Measurements from ENCODE around the gene NSMF. TPM values are rescaled to one million over a fixed set of nuclear protein-coding genes. Genes with fewer than 3 reads are reported as not detected.

Gene NSMF
- polyA plus RNA-seq, 1 of the 3 experiments (the other 2 are of a cell fraction): 58.8 TPM

DNA sequence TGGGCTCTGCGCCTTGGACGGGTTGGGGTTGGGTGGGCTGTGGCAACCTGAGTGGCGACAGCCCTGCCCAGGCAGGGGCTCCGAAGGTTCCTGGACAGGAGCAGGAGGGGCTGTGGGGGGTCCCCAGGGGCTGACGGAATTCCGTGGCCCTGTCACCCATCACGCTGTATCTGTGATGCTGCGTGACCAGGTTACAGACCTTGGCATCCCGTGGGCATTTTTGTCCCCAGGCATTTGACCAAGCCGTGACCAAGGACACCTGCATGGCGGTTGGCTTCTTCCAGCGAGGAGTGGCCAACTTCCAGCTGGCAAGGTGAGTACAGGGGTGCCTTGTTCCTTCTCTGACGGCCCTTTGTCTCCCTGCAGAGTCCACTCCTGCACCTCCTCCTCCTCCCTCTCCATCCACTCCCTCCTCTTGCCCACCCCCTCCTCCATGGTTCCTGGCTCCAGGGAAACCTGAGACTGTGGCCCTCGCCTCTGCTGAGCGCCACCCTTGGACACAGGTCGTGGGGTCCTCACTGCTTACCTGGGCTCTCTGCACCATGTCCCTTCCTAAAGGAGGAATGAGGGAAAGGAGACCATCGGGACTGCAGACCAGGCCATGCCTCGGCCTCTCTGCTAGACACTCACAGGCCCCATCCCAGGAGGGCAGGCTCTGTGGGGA is 33.0 kb downstream of the NSMF start (continued):
- TF ChIP-seq, protein P1, sequence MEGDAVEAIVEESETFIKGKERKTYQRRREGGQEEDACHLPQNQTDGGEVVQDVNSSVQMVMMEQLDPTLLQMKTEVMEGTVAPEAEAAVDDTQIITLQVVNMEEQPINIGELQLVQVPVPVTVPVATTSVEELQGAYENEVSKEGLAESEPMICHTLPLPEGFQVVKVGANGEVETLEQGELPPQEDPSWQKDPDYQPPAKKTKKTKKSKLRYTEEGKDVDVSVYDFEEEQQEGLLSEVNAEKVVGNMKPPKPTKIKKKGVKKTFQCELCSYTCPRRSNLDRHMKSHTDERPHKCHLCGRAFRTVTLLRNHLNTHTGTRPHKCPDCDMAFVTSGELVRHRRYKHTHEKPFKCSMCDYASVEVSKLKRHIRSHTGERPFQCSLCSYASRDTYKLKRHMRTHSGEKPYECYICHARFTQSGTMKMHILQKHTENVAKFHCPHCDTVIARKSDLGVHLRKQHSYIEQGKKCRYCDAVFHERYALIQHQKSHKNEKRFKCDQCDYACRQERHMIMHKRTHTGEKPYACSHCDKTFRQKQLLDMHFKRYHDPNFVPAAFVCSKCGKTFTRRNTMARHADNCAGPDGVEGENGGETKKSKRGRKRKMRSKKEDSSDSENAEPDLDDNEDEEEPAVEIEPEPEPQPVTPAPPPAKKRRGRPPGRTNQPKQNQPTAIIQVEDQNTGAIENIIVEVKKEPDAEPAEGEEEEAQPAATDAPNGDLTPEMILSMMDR (IDR thresholded peaks at IDR 0.05): no peak
- TF ChIP-seq FOSL2 (IDR thresholded peaks at IDR 0.05; ENCODE audit: borderline replicate concordance, low read depth): no peak
- TF ChIP-seq RAD21 (IDR thresholded peaks at IDR 0.05; ENCODE audit: low read length): no peak
- TF ChIP-seq TAF1 (IDR thresholded peaks at IDR 0.05; ENCODE audit: borderline replicate concordance, low read depth, low read length): no peak
- no peak for TF ChIP-seq TCF12 (IDR thresholded peaks at IDR 0.05)
- no peak for TF ChIP-seq EZH2phosphoT487 (IDR thresholded peaks at IDR 0.05; ENCODE audit: borderline replicate concordance, low read depth)

GRCh38 chr9:137423514-137424291 is 35.4 kb downstream of the NSMF start:
- H3K4me1 ChIP-seq (ENCODE audit: control insufficient read depth in 1 of 2, insufficient read depth in 2 of 2, low read depth in 1 of 2, low read length in 1 of 2): peaks cover 0 to 21% of the 10 kb centered on the region in 2 experiments; a peak in 2 of 4 replicates
- no peaks in the 10 kb centered on the region for H3K9me3 ChIP-seq
- WGBS (ENCODE audit: low lambda C conversion rate): 100% methylated on average over 2 of the region's 77 CpGs
- peak overlapping the region; percentile 88; the same call in 1 of the 2 replicates for H2AFZ ChIP-seq (ENCODE audit: low read depth)
- H3K4me3 ChIP-seq (ENCODE audit: low read depth in 2 of 2, low read length in 1 of 2): peak overlapping the region; percentile 81 to 86
- no peak for DNase-seq
- H3K9me2 ChIP-seq: no peaks in the 10 kb centered on the region
- peak overlapping the region; percentile 59 for H3K4me2 ChIP-seq
- TF ChIP-seq USF2 (IDR thresholded peaks at IDR 0.05; ENCODE audit: borderline replicate concordance, low read depth, low read length) (no peak), RAD21 (IDR thresholded peaks at IDR 0.05; ENCODE audit: low read length) (no peak), FOXM1 (IDR thresholded peaks at IDR 0.05; ENCODE audit: low read depth) (no peak), RXRA (IDR thresholded peaks at IDR 0.05; ENCODE audit: borderline replicate concordance, low read depth) (no peak)
- no peaks in the 10 kb centered on the region for H4K20me1 ChIP-seq (ENCODE audit: insufficient read depth)
- ChIA-PET CTCF (interaction anchor here (0.7 to 4.4 kb wide), 28 partner anchors 9 to 661 kb away, joined by 3 to 27 read pairs (median 5); partner anchors contain the start of genes ENTPD8, MRPL41, NRARP and NSMF), POLR2A (interaction anchor here (0.6 to 1.0 kb wide), 9 partner anchors 22 to 187 kb away, joined by 3 to 5 read pairs (median 3); partner anchors contain the start of gene NRARP)
- H3K27me3 ChIP-seq (ENCODE audit: insufficient read depth): no peaks in the 10 kb centered on the region
- H3K9ac ChIP-seq: no peak overlapping the region
- H3F3A ChIP-seq (replicated peaks; ENCODE audit: insufficient read depth): peaks cover 13% of the 10 kb centered on the region
- H3K36me3 ChIP-seq (replicated peaks in 1 of 2; ENCODE audit: control insufficient read depth in 1 of 2, insufficient read depth in 2 of 2, low read length in 1 of 2): no peaks in the 10 kb centered on the region
- H3K79me2 ChIP-seq (ENCODE audit: insufficient read depth): peaks cover 28% of the 10 kb centered on the region
- no peak overlapping the region for H3K27ac ChIP-seq (ENCODE audit: low read depth in 2 of 2, low read length in 1 of 2)
